Thyroid gland (tissue), 4 donors: ENCODE results near the gene PBXIP1.

ENCODE experiments used
- CTCF ChIP-seq, 6 experiments: fragments of 200-600 bp in 3 of 6; fragments of 450-650 bp in 3 of 6; sonication (generic) in 3 of 6; IDR thresholded peaks; one replicate each; pipeline ENCODE4 v1.5.1; 2016 to 2019; ENCODE audit warnings: antibody characterized with exemption in 6 of 6, mild to moderate bottlenecking in 2 of 6, inconsistent platforms in 1 of 6, moderate library complexity in 1 of 6
- POLR2A ChIP-seq, 2 donors: fragments of 450-650 bp; IDR thresholded peaks; one replicate each; pipeline ENCODE4 v1.6.1; 2017; ENCODE audit warnings: antibody characterized with exemption in 2 of 2, mild to moderate bottlenecking in 2 of 2, moderate library complexity in 1 of 2

- TF ChIP-seq CTCF (IDR thresholded peaks at IDR 0.05): no peak
- TF ChIP-seq POLR2A (IDR thresholded peaks at IDR 0.05): no peak
Measured at GRCh38 chr1:154910851-154911250, 45.0 kb downstream of the PBXIP1 start.
